Heart left ventricle (tissue), 13 donors: ENCODE results near the gene USP40.

Experiments used
- CTCF ChIP-seq, 12 donors: fragments of 200-600 bp; sonication (generic) in 4 of 12; IDR thresholded peaks; one replicate each; pipeline versions ENCODE4 v1.5.0 to v1.8.0; 2018 to 2022; ENCODE audit warnings: antibody characterized with exemption in 12 of 12, mild to moderate bottlenecking in 5 of 12
- POLR2A ChIP-seq, 2 donors: fragments of 450-650 bp; IDR thresholded peaks; one replicate each; pipeline ENCODE4 v1.6.1; 2017; ENCODE audit warnings: antibody characterized with exemption in 2 of 2, mild to moderate bottlenecking in 2 of 2, moderate library complexity in 2 of 2
- donor health status: ischemic (EF 13 %, LVEDD 7.1; RV severe dilation, severe dysfunction).
- donor health status: DM: no; HTN: yes; CAD: no.
- donor health status: DM: no; HTN: no; CAD: no.
- donor health status: ischemic (EF 25% LVEDD 6.9; RV normal size, moderate dysfunction).
- donor health status: ischemic (EF 25% LVEDD 5.7; RV mildly dilated, moderate dysfunction).
- donor health status: ischemic (EF 35%, LVEDD 5.7; RV mildly dilated, moderate dysfunction).
- donor health status: nonischemic (EF 11% LVEDD 7.7; RV severe dilation, severe dysfunction).
- donor health status: DM: yes; HTN: yes; CAD: no.
- donor health status: PGD.
- donor health status: ischemic (EF 29% LVEDD 5.4; RV normal size, mild dysfunction).
- donor health status: nonischemic (EF 23%, LVEDD 6.1; RV moderate dilation, normal function).

- TF ChIP-seq POLR2A (IDR thresholded peaks at IDR 0.05) (no peak), CTCF (IDR thresholded peaks at IDR 0.05) (no peak)
Observed at GRCh38 chr2:233459426-233459825, 107.2 kb downstream of the USP40 start.
